ENCODE measurements around the gene RRAS2.

RRAS2 gene

GRCh38 chr11:14381968-14382367 is 23.0 kb upstream of the RRAS2 start:
- Histone ChIP-seq H3K4me1 (ENCODE audit: control insufficient read depth, insufficient read depth, low read length) (peaks cover 5% of the 10 kb centered on the region), H3K4me3 (ENCODE audit: low read length) (peak overlapping the region; percentile 66), H3K9ac (ENCODE audit: low read length) (no peak overlapping the region), H3K27me3 (ENCODE audit: control insufficient read depth, insufficient read depth, low read length) (no peaks in the 10 kb centered on the region), H3K36me3 (ENCODE audit: control insufficient read depth, insufficient read depth, low read length) (no peaks in the 10 kb centered on the region), H3K27ac (ENCODE audit: low read depth, low read length) (no peak overlapping the region)

- peak overlapping the region; percentile 66 for H3K4me3 ChIP-seq (ENCODE audit: low read length)
- no peaks in the 10 kb centered on the region for H3K27me3 ChIP-seq (ENCODE audit: control insufficient read depth, insufficient read depth, low read length)
- H3K4me1 ChIP-seq (ENCODE audit: control insufficient read depth, insufficient read depth, low read length), result peaks cover 5% of the 10 kb centered on the region
- H3K36me3 ChIP-seq (ENCODE audit: control insufficient read depth, insufficient read depth, low read length), result no peaks in the 10 kb centered on the region
- peak overlapping the region; percentile 33 for H3K9ac ChIP-seq (ENCODE audit: low read length)
- peak overlapping the region; percentile 30 for H3K27ac ChIP-seq (ENCODE audit: low read depth, low read length)
Observed at GRCh38 chr11:14380947-14381561, 22.1 kb upstream of the RRAS2 start.

GRCh38 chr11:14380125-14380936 is 21.3 kb upstream of the RRAS2 start:
- Histone ChIP-seq H3K36me3 (ENCODE audit: control insufficient read depth, insufficient read depth, low read length) (no peaks in the 10 kb centered on the region), H3K27me3 (ENCODE audit: control insufficient read depth, insufficient read depth, low read length) (no peaks in the 10 kb centered on the region), H3K27ac (ENCODE audit: low read depth, low read length) (no peak overlapping the region), H3K4me3 (ENCODE audit: low read length) (peak overlapping the region; percentile 66), H3K9ac (ENCODE audit: low read length) (no peak overlapping the region), H3K4me1 (ENCODE audit: control insufficient read depth, insufficient read depth, low read length) (peaks cover 5% of the 10 kb centered on the region)

- no peak overlapping the region for H3K27ac ChIP-seq (ENCODE audit: low read depth, low read length)
- no peak overlapping the region for H3K9ac ChIP-seq (ENCODE audit: low read length)
- peaks cover 14% of the 10 kb centered on the region for H3K4me1 ChIP-seq (ENCODE audit: control insufficient read depth, insufficient read depth, low read length)
- no peaks in the 10 kb centered on the region for H3K36me3 ChIP-seq (ENCODE audit: control insufficient read depth, insufficient read depth, low read length)
- no peaks in the 10 kb centered on the region for H3K27me3 ChIP-seq (ENCODE audit: control insufficient read depth, insufficient read depth, low read length)
- no peak overlapping the region for H3K4me3 ChIP-seq (ENCODE audit: low read length)
Observed at GRCh38 chr11:14378171-14378570, 19.2 kb upstream of the RRAS2 start.

GRCh38 chr11:14376920-14377319 is 17.9 kb upstream of the RRAS2 start:
- no peak overlapping the region for H3K4me3 ChIP-seq (ENCODE audit: low read length)
- H3K9ac ChIP-seq (ENCODE audit: low read length), result no peak overlapping the region
- no peak overlapping the region for H3K27ac ChIP-seq (ENCODE audit: low read depth, low read length)
- peaks cover 14% of the 10 kb centered on the region for H3K4me1 ChIP-seq (ENCODE audit: control insufficient read depth, insufficient read depth, low read length)
- no peaks in the 10 kb centered on the region for H3K36me3 ChIP-seq (ENCODE audit: control insufficient read depth, insufficient read depth, low read length)
- H3K27me3 ChIP-seq (ENCODE audit: control insufficient read depth, insufficient read depth, low read length), result no peaks in the 10 kb centered on the region

- Histone ChIP-seq H3K27me3 (ENCODE audit: control insufficient read depth, insufficient read depth, low read length) (no peaks in the 10 kb centered on the region), H3K36me3 (ENCODE audit: control insufficient read depth, insufficient read depth, low read length) (no peaks in the 10 kb centered on the region), H3K4me1 (ENCODE audit: control insufficient read depth, insufficient read depth, low read length) (peaks cover 9% of the 10 kb centered on the region), H3K4me3 (ENCODE audit: low read length) (no peak overlapping the region), H3K27ac (ENCODE audit: low read depth, low read length) (no peak overlapping the region), H3K9ac (ENCODE audit: low read length) (no peak overlapping the region)
Observed at GRCh38 chr11:14374922-14375830, 16.2 kb upstream of the RRAS2 start.

GRCh38 chr11:14373941-14374646 is 15.1 kb upstream of the RRAS2 start:
- Histone ChIP-seq H3K9ac (ENCODE audit: low read length) (no peak overlapping the region), H3K4me1 (ENCODE audit: control insufficient read depth, insufficient read depth, low read length) (peaks cover 9% of the 10 kb centered on the region), H3K36me3 (ENCODE audit: control insufficient read depth, insufficient read depth, low read length) (no peaks in the 10 kb centered on the region), H3K4me3 (ENCODE audit: low read length) (no peak overlapping the region), H3K27me3 (ENCODE audit: control insufficient read depth, insufficient read depth, low read length) (no peaks in the 10 kb centered on the region), H3K27ac (ENCODE audit: low read depth, low read length) (peak overlapping the region; percentile 22)

GRCh38 chr11:14372011-14372410 is 13.0 kb upstream of the RRAS2 start:
- Histone ChIP-seq H3K27me3 (ENCODE audit: control insufficient read depth, insufficient read depth, low read length) (no peaks in the 10 kb centered on the region), H3K9ac (ENCODE audit: low read length) (no peak overlapping the region), H3K36me3 (ENCODE audit: control insufficient read depth, insufficient read depth, low read length) (no peaks in the 10 kb centered on the region), H3K27ac (ENCODE audit: low read depth, low read length) (no peak overlapping the region), H3K4me1 (ENCODE audit: control insufficient read depth, insufficient read depth, low read length) (peaks cover 9% of the 10 kb centered on the region), H3K4me3 (ENCODE audit: low read length) (no peak overlapping the region)

GRCh38 chr11:14371249-14371648 is 12.3 kb upstream of the RRAS2 start:
- H3K27me3 ChIP-seq (ENCODE audit: control insufficient read depth, insufficient read depth, low read length), result no peaks in the 10 kb centered on the region
- H3K4me1 ChIP-seq (ENCODE audit: control insufficient read depth, insufficient read depth, low read length), result peaks cover 9% of the 10 kb centered on the region
- H3K36me3 ChIP-seq (ENCODE audit: control insufficient read depth, insufficient read depth, low read length), result no peaks in the 10 kb centered on the region
- H3K9ac ChIP-seq (ENCODE audit: low read length), result no peak overlapping the region
- H3K4me3 ChIP-seq (ENCODE audit: low read length), result no peak overlapping the region
- H3K27ac ChIP-seq (ENCODE audit: low read depth, low read length), result no peak overlapping the region

- Histone ChIP-seq H3K4me1 (ENCODE audit: control insufficient read depth, insufficient read depth, low read length) (peaks cover 9% of the 10 kb centered on the region), H3K36me3 (ENCODE audit: control insufficient read depth, insufficient read depth, low read length) (no peaks in the 10 kb centered on the region), H3K4me3 (ENCODE audit: low read length) (no peak overlapping the region), H3K27me3 (ENCODE audit: control insufficient read depth, insufficient read depth, low read length) (no peaks in the 10 kb centered on the region), H3K27ac (ENCODE audit: low read depth, low read length) (no peak overlapping the region), H3K9ac (ENCODE audit: low read length) (no peak overlapping the region)
Observed at GRCh38 chr11:14370496-14370895, 11.5 kb upstream of the RRAS2 start.

- no peak overlapping the region for H3K9ac ChIP-seq (ENCODE audit: low read length)
- no peaks in the 10 kb centered on the region for H3K27me3 ChIP-seq (ENCODE audit: control insufficient read depth, insufficient read depth, low read length)
- no peak overlapping the region for H3K27ac ChIP-seq (ENCODE audit: low read depth, low read length)
- H3K4me1 ChIP-seq (ENCODE audit: control insufficient read depth, insufficient read depth, low read length), result peaks cover 9% of the 10 kb centered on the region
- H3K36me3 ChIP-seq (ENCODE audit: control insufficient read depth, insufficient read depth, low read length), result no peaks in the 10 kb centered on the region
- H3K4me3 ChIP-seq (ENCODE audit: low read length), result no peak overlapping the region
Observed at GRCh38 chr11:14369598-14369997, 10.6 kb upstream of the RRAS2 start.

- Histone ChIP-seq H3K4me1 (ENCODE audit: control insufficient read depth, insufficient read depth, low read length) (no peaks in the 10 kb centered on the region), H3K36me3 (ENCODE audit: control insufficient read depth, insufficient read depth, low read length) (no peaks in the 10 kb centered on the region), H3K27ac (ENCODE audit: low read depth, low read length) (no peak overlapping the region), H3K4me3 (ENCODE audit: low read length) (no peak overlapping the region), H3K27me3 (ENCODE audit: control insufficient read depth, insufficient read depth, low read length) (no peaks in the 10 kb centered on the region), H3K9ac (ENCODE audit: low read length) (no peak overlapping the region)
Observed at GRCh38 chr11:14366936-14367335, 8.0 kb upstream of the RRAS2 start.

Measured in rectal smooth muscle tissue (tissue), 1 donor.